Measurements from ENCODE around the gene MEGF9.

Gene MEGF9

GRCh38 chr9:120730654-120731514, 16.6 kb upstream of the MEGF9 start:
- no peak for DNase-seq

GRCh38 chr9:120729791-120730241, 15.5 kb upstream of the MEGF9 start:
- DNase-seq: no peak

GRCh38 chr9:120726484-120726883, 12.2 kb upstream of the MEGF9 start:
- DNase-seq: no peak

- no peak for DNase-seq
These were observed 11.6 kb upstream of the MEGF9 start for GRCh38 chr9:120725907-120726306.

GRCh38 chr9:120724757-120725400, 10.6 kb upstream of the MEGF9 start:
- no peak for DNase-seq

GRCh38 chr9:120723565-120723964, 9.3 kb upstream of the MEGF9 start:
- no peak for DNase-seq

- DNase-seq: no peak
These were observed 6.1 kb upstream of the MEGF9 start for GRCh38 chr9:120720404-120720803.

GRCh38 chr9:120718316-120718715, 4.0 kb upstream of the MEGF9 start:
- DNase-seq: no peak

- DNase-seq: no peak
These were observed 2.9 kb upstream of the MEGF9 start for GRCh38 chr9:120717176-120717575.

- no peak for DNase-seq
These were observed 2.2 kb upstream of the MEGF9 start for GRCh38 chr9:120716483-120716882.

- DNase-seq: no peak
These were observed 1.2 kb upstream of the MEGF9 start for GRCh38 chr9:120715389-120715924.

GRCh38 chr9:120714846-120715388, 647 bp upstream of the MEGF9 start:
- DNase-seq: no peak

GRCh38 chr9:120713257-120714087, 798 bp downstream of the MEGF9 start:
- peak in 1 of 2 donors; percentile 7 for DNase-seq

GRCh38 chr9:120712539-120713031, 1.7 kb downstream of the MEGF9 start:
- no peak for DNase-seq

- DNase-seq: no peak
These were observed 2.3 kb downstream of the MEGF9 start for GRCh38 chr9:120711841-120712538.

- DNase-seq: no peak
These were observed 2.9 kb downstream of the MEGF9 start for GRCh38 chr9:120711354-120711753.

GRCh38 chr9:120710110-120710981, 3.9 kb downstream of the MEGF9 start:
- DNase-seq: no peak

- DNase-seq: no peak
These were observed 5.6 kb downstream of the MEGF9 start for GRCh38 chr9:120708526-120709224.

GRCh38 chr9:120707170-120707569, 7.1 kb downstream of the MEGF9 start:
- no peak for DNase-seq

- DNase-seq: no peak
These were observed 9.1 kb downstream of the MEGF9 start for GRCh38 chr9:120705174-120705573.
